Smooth muscle cell (in vitro differentiated cells): Measurements from ENCODE around the gene FSD1. TPM values are rescaled to one million over a fixed set of nuclear protein-coding genes. Genes with fewer than 3 reads are reported as not detected.

Experiments used
- DNase-seq: peaks from one replicate; lab custom pipeline; 2025; ENCODE audit not compliant: unreplicated experiment; lab: John Stamatoyannopoulos, UW
- H2AFZ ChIP-seq: fragments of 200-600 bp; sonication (generic); 2 replicates; pipeline ENCODE4 v1.6.0; 2016; ENCODE audit warnings: antibody characterized with exemption, low read depth, mild to moderate bottlenecking
- H3F3A ChIP-seq: fragments of 200-600 bp; sonication (generic); 2 replicates; pipeline ENCODE4 v1.6.0; 2017; ENCODE audit warnings: antibody characterized with exemption, low read depth
- H3K27ac ChIP-seq: fragments of 200-600 bp; sonication (generic); 2 replicates; pipeline ENCODE4 v1.5.1; 2016; ENCODE audit warnings: low read depth, mild to moderate bottlenecking
- H3K27me3 ChIP-seq: fragments of 200-600 bp; sonication (generic); 2 replicates; pipeline ENCODE4 v1.6.1; 2016; ENCODE audit warnings: low read depth, mild to moderate bottlenecking
- H3K36me3 ChIP-seq: fragments of 200-600 bp; sonication (generic); 2 replicates; pipeline ENCODE4 v1.5.1; 2016; ENCODE audit warnings: low read depth
- H3K4me1 ChIP-seq: fragments of 200-600 bp; sonication (generic); 2 replicates; pipeline ENCODE4 v1.5.1; 2016; ENCODE audit warnings: low read depth
- H3K4me2 ChIP-seq: fragments of 200-600 bp; sonication (generic); 2 replicates; pipeline ENCODE4 v1.6.0; 2016; ENCODE audit warnings: mild to moderate bottlenecking
- H3K4me3 ChIP-seq: fragments of 200-600 bp; sonication (generic); 2 replicates; pipeline ENCODE4 v1.5.1; 2016; ENCODE audit warnings: mild to moderate bottlenecking
- H3K79me2 ChIP-seq: fragments of 200-600 bp; sonication (generic); 2 replicates; pipeline ENCODE4 v1.6.0; 2016; ENCODE audit warnings: low read depth, mild to moderate bottlenecking
- H3K9ac ChIP-seq: fragments of 200-600 bp; sonication (generic); 2 replicates; pipeline ENCODE4 v1.6.0; 2016; ENCODE audit warnings: low read depth
- H3K9me3 ChIP-seq: fragments of 200-600 bp; sonication (generic); replicated peaks from 2 replicates; pipeline ENCODE4 v1.5.1; 2016; ENCODE audit warnings: low read depth
- H4K20me1 ChIP-seq: fragments of 200-600 bp; sonication (generic); 2 replicates; pipeline ENCODE4 v1.6.0; 2016; ENCODE audit warnings: low read depth
- CTCF ChIP-seq: fragments of 200-600 bp; sonication (generic); IDR thresholded peaks from 2 replicates; pipeline ENCODE4 v1.5.1; 2017; ENCODE audit warnings: borderline replicate concordance, mild to moderate bottlenecking, antibody characterized with exemption; ENCODE audit not compliant: insufficient read depth, poor library complexity, severe bottlenecking
- WGBS: methylation state at CpG from one replicate; pipeline ENCODE4 v1.1.7; 2016; ENCODE audit warnings: low lambda C conversion rate; 5-methylcytosine and 5-hydroxymethylcytosine counted together
- polyA plus RNA-seq: library from polyadenylated mRNA; unstranded; fragments of >200 nt; fragmentation: Nextera tagmentation; extraction: Ambion mirVana; gene quantifications from 2 replicates; pipeline ENCODE4 v1.2.1, GENCODE V29; 2016
- total RNA-seq: library from RNA; depleted of rRNA; stranded (reverse); fragments of >200 nt; gene quantifications from 2 replicates; pipeline ENCODE4 v1.2.3, GENCODE V29; 2014

Gene FSD1
- total and polyA plus RNA-seq, 2 experiments from 2014 or later: 9.9 to 16.5 TPM

GRCh38 chr19:4301590-4302242, 2.7 kb upstream of the FSD1 start:
- 54% methylated on average over 13 of the region's 13 CpGs for WGBS
- H3K27ac ChIP-seq: no peak overlapping the region
- no peak overlapping the region for H3K4me3 ChIP-seq
- no peaks in the 10 kb centered on the region for H3K27me3 ChIP-seq
- no peaks in the 10 kb centered on the region for H3K4me1 ChIP-seq
- no peak for TF ChIP-seq CTCF
- H3K4me2 ChIP-seq: no peak overlapping the region
- no peak for DNase-seq
- H3K9me3 ChIP-seq: no peaks in the 10 kb centered on the region
- H3F3A ChIP-seq: no peaks in the 10 kb centered on the region
- H3K9ac ChIP-seq: no peak overlapping the region
- H3K36me3 ChIP-seq: no peaks in the 10 kb centered on the region
- no peak overlapping the region for H2AFZ ChIP-seq
- H4K20me1 ChIP-seq: no peaks in the 10 kb centered on the region
- H3K79me2 ChIP-seq: no peaks in the 10 kb centered on the region

- no peak within 1 kb of the TSS for H2AFZ ChIP-seq
- no peak for DNase-seq
- H3K27ac ChIP-seq: no peak within 1 kb of the TSS
- H3K27me3 ChIP-seq: no peaks in the 10 kb centered on the region
- no peaks in the 10 kb centered on the region for H3F3A ChIP-seq
- no peak within 1 kb of the TSS for H3K4me2 ChIP-seq
- no peaks in the 10 kb centered on the region for H3K36me3 ChIP-seq
- no peak within 1 kb of the TSS for H3K4me3 ChIP-seq
- no peaks in the 10 kb centered on the region for H3K79me2 ChIP-seq
- no peaks in the 10 kb centered on the region for H3K9me3 ChIP-seq
- no peaks in the 10 kb centered on the region for H4K20me1 ChIP-seq
- WGBS: 80% methylated on average over 8 of the region's 8 CpGs
- H3K4me1 ChIP-seq: no peaks in the 10 kb centered on the region
- H3K9ac ChIP-seq: no peak within 1 kb of the TSS
- TF ChIP-seq CTCF: no peak
These were observed 2.2 kb upstream of the FSD1 start, which contains the start of gene TMIGD2 for GRCh38 chr19:4302243-4302640. TMIGD2 (minus strand) TSS chr19:4302389; CDS start chr19:4302385, 4 bp downstream.

GRCh38 chr19:4303819-4304537, 420 bp upstream of the FSD1 start:
- H3K4me2 ChIP-seq: peak overlapping the region; percentile 60
- H3F3A ChIP-seq: no peaks in the 10 kb centered on the region
- H3K4me3 ChIP-seq: peak overlapping the region; percentile 48
- no peaks in the 10 kb centered on the region for H4K20me1 ChIP-seq
- 61% methylated on average over 17 of the region's 18 CpGs for WGBS
- H3K9me3 ChIP-seq: no peaks in the 10 kb centered on the region
- no peak for DNase-seq
- H3K27me3 ChIP-seq: no peaks in the 10 kb centered on the region
- no peaks in the 10 kb centered on the region for H3K36me3 ChIP-seq
- no peaks in the 10 kb centered on the region for H3K79me2 ChIP-seq
- H3K4me1 ChIP-seq: no peaks in the 10 kb centered on the region
- TF ChIP-seq CTCF: no peak
- no peak overlapping the region for H3K9ac ChIP-seq
- H2AFZ ChIP-seq: peak overlapping the region; percentile 27
- H3K27ac ChIP-seq: no peak overlapping the region

- no peak overlapping the region for H3K4me2 ChIP-seq
- 91% methylated on average over 6 of the region's 7 CpGs for WGBS
- DNase-seq: no peak
- H3K9ac ChIP-seq: no peak overlapping the region
- no peaks in the 10 kb centered on the region for H3K27me3 ChIP-seq
- H2AFZ ChIP-seq: no peak overlapping the region
- no peak for TF ChIP-seq CTCF
- no peaks in the 10 kb centered on the region for H3K4me1 ChIP-seq
- no peaks in the 10 kb centered on the region for H3K9me3 ChIP-seq
- no peaks in the 10 kb centered on the region for H3K79me2 ChIP-seq
- no peak overlapping the region for H3K4me3 ChIP-seq
- no peaks in the 10 kb centered on the region for H4K20me1 ChIP-seq
- no peaks in the 10 kb centered on the region for H3F3A ChIP-seq
- no peaks in the 10 kb centered on the region for H3K36me3 ChIP-seq
- no peak overlapping the region for H3K27ac ChIP-seq
These were observed 837 bp downstream of the FSD1 start for GRCh38 chr19:4305257-4305612.
